Activated T-cell treated with anti-CD3 and anti-CD28 coated beads for 4 hours (primary cell): ENCODE data around the gene INVS.
A peak's percentile ranks its signal among the peaks of the same experiment; 100 is the strongest.
"Not testable (repeated sequence)": the region's sequence is repeated elsewhere in the genome, so short reads cannot be mapped to it uniquely, and the experiment has no call there.

Experiments
- DNase-seq: peaks from one replicate; pipeline ENCODE4 v3.0.0-alpha.2; 2020

Gene INVS

GRCh38 chr9:100098887-100099721 is at the start of gene INVS, which contains the start of gene ERP44:
INVS (plus strand) TSS chr9:100099243; CDS start chr9:100104522, 5,279 bp downstream.
ERP44 (minus strand) TSS chr9:100099000; CDS start chr9:100098840, 160 bp downstream.
- DNase-seq = peak; percentile 95

GRCh38 chr9:100049551-100049950 is 49.5 kb upstream of the INVS start:
- DNase-seq = no peak

- no peak for DNase-seq
Observed at GRCh38 chr9:100052375-100052774, 46.7 kb upstream of the INVS start.

GRCh38 chr9:100056561-100056960 is 42.5 kb upstream of the INVS start:
- DNase-seq = no peak

- DNase-seq = no peak
Observed at GRCh38 chr9:100057624-100058023, 41.4 kb upstream of the INVS start.

GRCh38 chr9:100058699-100059579 is 40.1 kb upstream of the INVS start:
- DNase-seq = no peak

GRCh38 chr9:100062683-100063082 is 36.4 kb upstream of the INVS start:
- DNase-seq = not testable (repeated sequence)

- no peak for DNase-seq
Observed at GRCh38 chr9:100063185-100063584, 35.9 kb upstream of the INVS start.

- DNase-seq = no peak
Observed at GRCh38 chr9:100064872-100065581, 34.0 kb upstream of the INVS start.

GRCh38 chr9:100066539-100066938 is 32.5 kb upstream of the INVS start:
- no peak for DNase-seq

GRCh38 chr9:100067990-100068389 is 31.1 kb upstream of the INVS start:
- DNase-seq = not testable (repeated sequence)

- DNase-seq = not testable (repeated sequence)
Observed at GRCh38 chr9:100069068-100069467, 30.0 kb upstream of the INVS start.

- DNase-seq = no peak
Observed at GRCh38 chr9:100070104-100071041, 28.7 kb upstream of the INVS start.

- DNase-seq = no peak
Observed at GRCh38 chr9:100071271-100071670, 27.8 kb upstream of the INVS start.

GRCh38 chr9:100072805-100073204 is 26.2 kb upstream of the INVS start:
- DNase-seq = no peak

- no peak for DNase-seq
Observed at GRCh38 chr9:100074093-100074492, 24.9 kb upstream of the INVS start.

- no peak for DNase-seq
Observed at GRCh38 chr9:100074989-100075388, 24.1 kb upstream of the INVS start.

GRCh38 chr9:100076256-100076655 is 22.8 kb upstream of the INVS start:
- not testable (repeated sequence) for DNase-seq

- DNase-seq = no peak
Observed at GRCh38 chr9:100082782-100083181, 16.3 kb upstream of the INVS start.

- DNase-seq = no peak
Observed at GRCh38 chr9:100083448-100084127, 15.5 kb upstream of the INVS start.

GRCh38 chr9:100084128-100084453 is 15.0 kb upstream of the INVS start:
- no peak for DNase-seq
